Keratinocyte (primary cell): ENCODE measurements around the gene SPAG5. TPM values are rescaled to one million over a fixed set of nuclear protein-coding genes. Genes with fewer than 3 reads are reported as not detected.

Source experiments
- DNase-seq: peaks from one replicate; pipeline ENCODE4 v3.0.0-alpha.2; 2011; ENCODE audit warnings: low read depth, missing footprints, low spot score
- FAIRE-seq: peaks from 2 replicates; lab custom pipeline; 2011; peaks lifted over from hg19 to GRCh38; lab: Jason Lieb, UNC
- H2AFZ ChIP-seq: 2 replicates; pipeline ENCODE4 v1.6.0; 2012; ENCODE audit warnings: low read length, control low read depth, inconsistent platforms; ENCODE audit not compliant: control insufficient read depth
- H3K27ac ChIP-seq: 2 replicates; pipeline ENCODE4 v1.5.1; 2011; ENCODE audit warnings: low read length; ENCODE audit not compliant: control insufficient read depth, insufficient read depth
- H3K27me3 ChIP-seq: 3 replicates; pipeline ENCODE4 v1.6.0; 2011; ENCODE audit warnings: low read length; ENCODE audit not compliant: control insufficient read depth, insufficient read depth; ENCODE audit errors: extremely low read depth
- H3K36me3 ChIP-seq, 2 experiments: 2 replicates in 1 of 2; 3 replicates in 1 of 2; pipeline ENCODE4 v1.5.1; 2011; ENCODE audit warnings: low read length in 2 of 2, mild to moderate bottlenecking in 1 of 2; ENCODE audit not compliant: control insufficient read depth in 2 of 2, insufficient read depth in 2 of 2; ENCODE audit errors: extremely low read depth in 1 of 2
- H3K4me1 ChIP-seq: 3 replicates; pipeline ENCODE4 v1.5.1; 2011; ENCODE audit warnings: low read length; ENCODE audit not compliant: control insufficient read depth, insufficient read depth; ENCODE audit errors: extremely low read depth
- H3K4me2 ChIP-seq: 3 replicates; pipeline ENCODE4 v1.6.0; 2011; ENCODE audit warnings: low read depth, low read length; ENCODE audit not compliant: control insufficient read depth, insufficient read depth; ENCODE audit errors: extremely low read depth
- H3K4me3 ChIP-seq, 3 experiments: fragments of 200-600 bp in 1 of 3; sonication (generic) in 1 of 3; 2 replicates in 2 of 3; 3 replicates in 1 of 3; pipeline ENCODE4 v1.5.1; 2011 to 2016; ENCODE audit warnings: low read length in 3 of 3, mild to moderate bottlenecking in 3 of 3, control low read depth in 2 of 3, inconsistent platforms in 1 of 3, low read depth in 1 of 3, mixed read lengths in 1 of 3, mixed run types in 1 of 3, moderate library complexity in 1 of 3; ENCODE audit not compliant: control insufficient read depth in 2 of 3, insufficient read depth in 2 of 3; ENCODE audit errors: extremely low read depth in 1 of 3
- H3K79me2 ChIP-seq: 2 replicates; pipeline ENCODE4 v1.6.0; 2012; ENCODE audit warnings: low read length; ENCODE audit not compliant: control insufficient read depth, insufficient read depth
- H3K9ac ChIP-seq: 3 replicates; pipeline ENCODE4 v1.6.0; 2011; ENCODE audit warnings: low read length; ENCODE audit not compliant: control insufficient read depth, insufficient read depth; ENCODE audit errors: extremely low read depth
- H3K9me1 ChIP-seq: 3 replicates; pipeline ENCODE4 v1.6.0; 2011; ENCODE audit warnings: low read length; ENCODE audit not compliant: control insufficient read depth, insufficient read depth; ENCODE audit errors: extremely low read depth
- H3K9me3 ChIP-seq: 2 replicates; pipeline ENCODE4 v1.5.1; 2012; ENCODE audit warnings: low read depth, low read length; ENCODE audit not compliant: control insufficient read depth
- H4K20me1 ChIP-seq: 3 replicates; pipeline ENCODE4 v1.6.0; 2011; ENCODE audit warnings: low read length; ENCODE audit not compliant: control insufficient read depth, insufficient read depth; ENCODE audit errors: extremely low read depth
- CTCF ChIP-seq, 3 experiments: IDR thresholded peaks in 1 of 3; conservative IDR thresholded peaks in 1 of 3; optimal IDR thresholded peaks in 1 of 3; 2 replicates in 2 of 3; 3 replicates in 1 of 3; pipeline versions ENCODE3 to v1.5.1; 2011; ENCODE audit warnings: low read length in 3 of 3, mild to moderate bottlenecking in 3 of 3, moderate library complexity in 2 of 3, control low read depth in 1 of 3, inconsistent platforms in 1 of 3; ENCODE audit not compliant: insufficient read depth in 2 of 3; ENCODE audit errors: extremely low read depth in 1 of 3
- EZH2 ChIP-seq: IDR thresholded peaks from one replicate; pipeline ENCODE4 v1.6.1; 2012; ENCODE audit warnings: inconsistent platforms, mild to moderate bottlenecking, low read length, moderate library complexity
- dilution Hi-C: fragments of 300-500 bp; cut with MboI; formaldehyde crosslinking; loops from one replicate; pipeline ENCODE4 v1.7.0; 2020; ENCODE audit warnings: low sequenced_read_pairs; ENCODE audit not compliant: extremely low pct_ligation_motif_present
- polyA plus RNA-seq, 5 experiments: library from polyadenylated mRNA; depleted of rRNA in 3 of 5; stranded (reverse) in 3 of 5; stranded (forward) in 1 of 5; unstranded in 1 of 5; fragments of >200 nt; gene quantifications; 1 replicate in 1 of 5; 2 replicates in 3 of 5; 3 replicates in 1 of 5; pipeline versions ENCODE4 v1.2.1 to v1.2.3, GENCODE V29; 2011 to 2012; ENCODE audit warnings: missing spikeins in 2 of 5, low read depth in 1 of 5, low replicate concordance in 1 of 5

Gene SPAG5
- polyA plus RNA-seq, 1 donor (not counting 4 experiments of a cell fraction or from before 2014, with no cell fraction given), result 21.1 TPM

- no peak overlapping the region for H2AFZ ChIP-seq
- no peak for FAIRE-seq
Observed at GRCh38 chr17:28563475-28563874, 35.4 kb downstream of the SPAG5 start.

GRCh38 chr17:28555022-28555421, 43.8 kb downstream of the SPAG5 start:
- H3K9ac ChIP-seq, result no peak overlapping the region
- no peak for DNase-seq
- peaks cover 22 to 40% of the 10 kb centered on the region in 2 experiments for H3K36me3 ChIP-seq
- H3K4me2 ChIP-seq, result no peak overlapping the region
- H3K9me1 ChIP-seq, result peaks cover 3% of the 10 kb centered on the region
- no peak overlapping the region for H3K4me3 ChIP-seq
- no peaks in the 10 kb centered on the region for H3K9me3 ChIP-seq
- FAIRE-seq, result no peak
- H2AFZ ChIP-seq, result no peak overlapping the region
- peaks cover 6% of the 10 kb centered on the region for H3K4me1 ChIP-seq
- no peaks in the 10 kb centered on the region for H4K20me1 ChIP-seq
- TF ChIP-seq EZH2 (no peak), CTCF (optimal IDR thresholded peaks at IDR 0.05 in 1 of 3, IDR thresholded peaks at IDR 0.05 in 1 of 3, conservative IDR thresholded peaks at IDR 0.05 in 1 of 3; ENCODE audit: extremely low read depth in 1 of 3, insufficient read depth in 2 of 3, low read length in 3 of 3) (no peak)
- no peaks in the 10 kb centered on the region for H3K27me3 ChIP-seq
- H3K27ac ChIP-seq, result no peak overlapping the region
- peaks cover 3% of the 10 kb centered on the region for H3K79me2 ChIP-seq
- dilution Hi-C loops, result no loop called here

More at GRCh38 chr17:28563475-28563874, 35.4 kb downstream of the SPAG5 start:
- no peaks in the 10 kb centered on the region for H3K27me3 ChIP-seq
- H3K4me1 ChIP-seq, result no peaks in the 10 kb centered on the region
- TF ChIP-seq CTCF (optimal IDR thresholded peaks at IDR 0.05 in 1 of 3, IDR thresholded peaks at IDR 0.05 in 1 of 3, conservative IDR thresholded peaks at IDR 0.05 in 1 of 3; ENCODE audit: extremely low read depth in 1 of 3, insufficient read depth in 2 of 3, low read length in 3 of 3) (no peak), EZH2 (no peak)
- H3K9ac ChIP-seq, result no peak overlapping the region
- H3K9me3 ChIP-seq, result no peaks in the 10 kb centered on the region
- H4K20me1 ChIP-seq, result no peaks in the 10 kb centered on the region
- DNase-seq, result no peak
- no peak overlapping the region for H3K27ac ChIP-seq
- no peak overlapping the region for H3K4me2 ChIP-seq
- dilution Hi-C loops, result no loop called here
- H3K9me1 ChIP-seq, result no peaks in the 10 kb centered on the region
- peaks cover 14% of the 10 kb centered on the region in 2 experiments for H3K36me3 ChIP-seq
- H3K79me2 ChIP-seq, result peaks cover 1% of the 10 kb centered on the region
- H3K4me3 ChIP-seq, result no peak overlapping the region
